ENCODE measurements around the gene BANP. TPM values are rescaled to one million over a fixed set of nuclear protein-coding genes. Genes with fewer than 3 reads are reported as not detected.
A peak's percentile ranks its signal among the peaks of the same experiment; 100 is the strongest.

BANP gene
- total and polyA plus RNA-seq, 2 of the 8 experiments (the other 6 are each of a cell fraction or from before 2014, with no cell fraction given) = 25.8 to 39.8 TPM

DNA sequence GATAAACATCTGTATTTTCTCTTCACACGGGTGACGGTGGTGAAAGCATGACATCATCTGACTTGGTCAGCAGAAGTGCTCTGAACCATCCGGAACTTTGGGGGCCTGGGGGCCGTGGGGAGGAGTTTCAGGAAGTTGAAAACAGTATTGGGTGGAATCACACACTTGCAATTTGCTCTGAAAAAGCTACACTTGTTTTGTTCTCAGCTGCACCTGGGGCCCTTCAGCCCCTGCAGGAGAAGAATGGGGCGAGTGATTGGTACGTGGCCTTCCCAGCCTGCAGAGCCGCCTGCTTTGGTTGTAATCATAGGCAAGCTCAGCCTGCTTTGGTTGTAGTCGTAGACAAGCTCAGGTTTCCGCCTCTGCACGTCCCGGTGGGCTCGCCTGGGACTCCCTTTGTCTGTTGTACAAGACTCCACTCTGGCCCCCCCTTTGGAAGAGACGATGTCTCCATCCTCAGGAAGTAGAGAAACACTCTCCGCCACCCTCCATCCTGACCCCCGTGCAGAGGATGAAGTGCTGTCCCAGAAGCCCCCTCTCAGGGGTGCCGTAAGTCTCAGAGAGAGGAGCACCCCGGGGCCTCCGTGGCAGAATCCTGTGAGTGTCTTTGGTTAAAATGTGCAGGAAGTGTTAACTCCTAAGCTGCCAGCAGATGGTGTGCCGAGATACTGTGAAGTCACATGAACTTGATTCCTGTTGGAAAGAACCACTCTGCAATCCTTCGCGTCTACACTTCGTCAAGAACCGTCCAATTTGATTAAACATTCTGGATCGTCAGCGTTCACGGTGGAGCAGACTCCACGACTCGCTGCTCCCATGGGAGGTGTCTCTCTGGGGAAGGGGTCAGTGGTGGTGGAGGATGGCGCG lies 5.4 kb downstream of the BANP start:
- Histone ChIP-seq H4K20me1 (replicated peaks in 1 of 2; ENCODE audit: control insufficient read depth in 1 of 2, insufficient read depth in 2 of 2, low read length in 2 of 2) (peaks cover 4 to 22% of the 10 kb centered on the region in 2 experiments), H4K91ac (replicated peaks; ENCODE audit: insufficient read length, low read length) (no peak overlapping the region), H2BK120ac (replicated peaks; ENCODE audit: low read depth, low read length) (no peak overlapping the region), H3K4me3 (ENCODE audit: extremely low read depth in 1 of 4, insufficient read depth in 2 of 4, low read depth in 3 of 4, low read length in 4 of 4) (no peak overlapping the region), H3K18ac (ENCODE audit: extremely low read depth, low read length) (no peak overlapping the region), H2BK15ac (ENCODE audit: low read length) (no peak overlapping the region), H2BK20ac (ENCODE audit: low read length) (no peak overlapping the region), H3K9ac (replicated peaks in 1 of 4; ENCODE audit: extremely low read depth in 1 of 4, low read depth in 3 of 4, low read length in 3 of 4) (peak overlapping the region in 1 of 4 experiments; percentile 10; a peak in 2 of 7 replicates), H3K4me2 (ENCODE audit: insufficient read depth in 1 of 2, low read depth in 2 of 2, low read length in 2 of 2) (no peak overlapping the region), H3K23ac (ENCODE audit: insufficient read length) (no peak overlapping the region), H3K9me3 (ENCODE audit: insufficient read depth in 2 of 2, low read depth in 1 of 2, low read length in 1 of 2) (no peaks in the 10 kb centered on the region), H3K56ac (replicated peaks; ENCODE audit: insufficient read length, low read depth, low read length) (no peak overlapping the region), H3K14ac (ENCODE audit: insufficient read length) (no peak overlapping the region), H2AK5ac (ENCODE audit: low read depth, low read length) (no peak overlapping the region), H2AFZ (ENCODE audit: low read length) (no peak overlapping the region), H3K27me3 (replicated peaks in 1 of 4; ENCODE audit: control insufficient read depth in 3 of 4, extremely low read depth in 1 of 4, insufficient read depth in 3 of 4, low read length in 3 of 4) (no peaks in the 10 kb centered on the region), H3K23me2 (ENCODE audit: low read depth, low read length) (peaks cover 9% of the 10 kb centered on the region), H4K5ac (ENCODE audit: insufficient read length, low read depth, low read length) (no peak overlapping the region), H3K4ac (replicated peaks; ENCODE audit: insufficient read length, low read depth, low read length) (no peak overlapping the region), H3K36me3 (ENCODE audit: control insufficient read depth in 2 of 4, insufficient read depth in 4 of 4, low read length in 3 of 4) (peaks cover 0 to 11% (median 2%) of the 10 kb centered on the region in 4 experiments; a peak in 4 of 8 replicates), H3K79me2 (ENCODE audit: control insufficient read depth in 1 of 2, insufficient read depth in 2 of 2, low read length in 2 of 2) (peaks cover 11 to 98% of the 10 kb centered on the region in 2 experiments), H2BK5ac (ENCODE audit: low read depth, low read length) (0 out of 2 replicates have a peak overlapping the region, but pooled peaks have one; percentile 49), H3K79me1 (ENCODE audit: low read depth, low read length) (peaks cover 31% of the 10 kb centered on the region), H3K4me1 (replicated peaks in 1 of 4; ENCODE audit: control insufficient read depth in 3 of 4, insufficient read depth in 4 of 4, low read length in 3 of 4) (peaks cover 0 to 5% (median 2%) of the 10 kb centered on the region in 4 experiments; a peak in 3 of 7 replicates), H3K27ac (ENCODE audit: low read depth, low read length) (peak overlapping the region; percentile 27; the same call in 1 of the 2 replicates), H2BK12ac (ENCODE audit: low read depth, low read length) (0 out of 2 replicates have a peak overlapping the region, but pooled peaks have one; percentile 0), H4K8ac (ENCODE audit: extremely low read depth, insufficient read depth, low read length) (0 out of 2 replicates have a peak overlapping the region, but pooled peaks have one; percentile 1)
- no peak for DNase-seq (ENCODE audit: low read depth in 1 of 2, low spot score in 2 of 2)
- FAIRE-seq = no peak
- ChIA-PET CTCF (ENCODE audit: partially characterized antibody) (interaction anchor here (0.6 to 2.1 kb wide), 14 partner anchors 10 to 189 kb away, joined by 3 to 10 read pairs (median 3); no protein-coding TSS in a partner anchor), POLR2A (ENCODE audit: partially characterized antibody) (interaction anchor here (0.6 to 1.4 kb wide), 7 partner anchors 11 to 89 kb away, joined by 3 to 5 read pairs (median 3); partner anchors contain the start of gene CA5A)
- TF ChIP-seq, protein P1, sequence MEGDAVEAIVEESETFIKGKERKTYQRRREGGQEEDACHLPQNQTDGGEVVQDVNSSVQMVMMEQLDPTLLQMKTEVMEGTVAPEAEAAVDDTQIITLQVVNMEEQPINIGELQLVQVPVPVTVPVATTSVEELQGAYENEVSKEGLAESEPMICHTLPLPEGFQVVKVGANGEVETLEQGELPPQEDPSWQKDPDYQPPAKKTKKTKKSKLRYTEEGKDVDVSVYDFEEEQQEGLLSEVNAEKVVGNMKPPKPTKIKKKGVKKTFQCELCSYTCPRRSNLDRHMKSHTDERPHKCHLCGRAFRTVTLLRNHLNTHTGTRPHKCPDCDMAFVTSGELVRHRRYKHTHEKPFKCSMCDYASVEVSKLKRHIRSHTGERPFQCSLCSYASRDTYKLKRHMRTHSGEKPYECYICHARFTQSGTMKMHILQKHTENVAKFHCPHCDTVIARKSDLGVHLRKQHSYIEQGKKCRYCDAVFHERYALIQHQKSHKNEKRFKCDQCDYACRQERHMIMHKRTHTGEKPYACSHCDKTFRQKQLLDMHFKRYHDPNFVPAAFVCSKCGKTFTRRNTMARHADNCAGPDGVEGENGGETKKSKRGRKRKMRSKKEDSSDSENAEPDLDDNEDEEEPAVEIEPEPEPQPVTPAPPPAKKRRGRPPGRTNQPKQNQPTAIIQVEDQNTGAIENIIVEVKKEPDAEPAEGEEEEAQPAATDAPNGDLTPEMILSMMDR (IDR thresholded peaks at IDR 0.05; ENCODE audit: control extremely low read depth in 1 of 3, insufficient read depth in 1 of 3, low read depth in 1 of 3, low read length in 3 of 3) = peak in 2 of 3 experiments; percentile 42 to 46; a peak in 3 of 4 replicates
- no peak for TF ChIP-seq TAF7 (optimal IDR thresholded peaks at IDR 0.05; ENCODE audit: borderline replicate concordance, low read depth, low read length)
- peak; percentile 41 to 44 for TF ChIP-seq RAD21 (IDR thresholded peaks at IDR 0.05 in 1 of 2, conservative IDR thresholded peaks at IDR 0.05 in 1 of 2; ENCODE audit: low read depth in 2 of 2, low read length in 2 of 2)
- WGBS, 2 experiments (ENCODE audit: extremely low coverage in 1 of 2, insufficient coverage in 1 of 2, insufficient read length in 1 of 2, insufficient replicate concordance in 2 of 2, low coverage in 1 of 2, low lambda C conversion rate in 2 of 2, missing lambda C conversion rate in 1 of 2) = 86% methylated on average over 30 of the region's 30 CpGs; no CpG with 5 or more reads in 1 of the 2 experiments
